Type B pancreatic cell (in vitro differentiated cells): ENCODE data around the gene RBM19. TPM values are rescaled to one million over a fixed set of nuclear protein-coding genes. Genes with fewer than 3 reads are reported as not detected.

Source experiments
- DNase-seq: peaks from one replicate; pipeline ENCODE4 v3.0.0; 2021; ENCODE audit warnings: mixed read lengths; ENCODE audit not compliant: unreplicated experiment; ENCODE audit errors: extremely low spot score
- H3K27ac Mint-ChIP-seq: 2 replicates; pipeline ENCODE4 v1.8.0; 2021; ENCODE audit warnings: mild to moderate bottlenecking, mixed read lengths
- H3K27me3 Mint-ChIP-seq: 2 replicates; pipeline ENCODE4 v1.8.0; 2021; ENCODE audit warnings: mixed read lengths
- H3K36me3 Mint-ChIP-seq: 2 replicates; pipeline ENCODE4 v1.8.0; 2021; ENCODE audit warnings: mixed read lengths
- H3K4me1 Mint-ChIP-seq: one replicate; pipeline ENCODE4 v1.8.0; 2021; ENCODE audit warnings: mixed read lengths; ENCODE audit not compliant: unreplicated experiment
- H3K4me3 Mint-ChIP-seq: 2 replicates; pipeline ENCODE4 v1.8.0; 2021; ENCODE audit warnings: mild to moderate bottlenecking, mixed read lengths
- H3K9me3 Mint-ChIP-seq: 2 replicates; pipeline ENCODE4 v1.8.0; 2021; ENCODE audit warnings: mixed read lengths
- total RNA-seq: library from RNA; stranded (reverse); gene quantifications from 2 replicates; pipeline ENCODE4 v1.2.1, GENCODE V29; 2021; ENCODE audit warnings: low replicate concordance
- TF ChIP-seq, protein P1 (sequence below): fragments of 200-600 bp; sonication (generic); conservative IDR thresholded peaks from 2 replicates; pipeline ENCODE4 v1.5.0; 2021; ENCODE audit warnings: antibody characterized with exemption, mild to moderate bottlenecking

RBM19 gene
- total RNA-seq, 1 donor from 2014 or later: 37.8 TPM

DNA sequence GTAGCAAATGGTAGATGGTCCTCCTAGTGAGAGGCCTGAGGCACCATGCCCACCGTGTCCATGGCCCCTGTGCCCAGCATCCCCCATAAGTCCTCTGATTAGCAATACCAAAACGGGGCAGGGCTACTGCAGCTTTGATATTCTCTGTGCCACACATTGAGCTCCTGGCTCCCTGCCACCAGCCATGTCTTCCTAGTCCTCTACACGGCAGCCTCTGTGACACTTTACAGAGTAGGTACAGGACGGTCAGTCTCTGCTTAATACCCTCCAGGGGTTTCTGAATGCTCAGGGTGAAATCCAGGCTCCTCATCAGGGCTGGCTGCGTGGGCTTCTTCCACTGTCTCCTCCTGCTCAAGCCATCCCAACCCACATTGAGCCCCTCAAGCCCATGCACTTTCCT lies 8.0 kb downstream of the RBM19 start:
- no peaks in the 10 kb centered on the region for H3K4me1 Mint-ChIP-seq
- H3K36me3 Mint-ChIP-seq: peaks cover 10% of the 10 kb centered on the region
- H3K27ac Mint-ChIP-seq: no peak overlapping the region

DNA sequence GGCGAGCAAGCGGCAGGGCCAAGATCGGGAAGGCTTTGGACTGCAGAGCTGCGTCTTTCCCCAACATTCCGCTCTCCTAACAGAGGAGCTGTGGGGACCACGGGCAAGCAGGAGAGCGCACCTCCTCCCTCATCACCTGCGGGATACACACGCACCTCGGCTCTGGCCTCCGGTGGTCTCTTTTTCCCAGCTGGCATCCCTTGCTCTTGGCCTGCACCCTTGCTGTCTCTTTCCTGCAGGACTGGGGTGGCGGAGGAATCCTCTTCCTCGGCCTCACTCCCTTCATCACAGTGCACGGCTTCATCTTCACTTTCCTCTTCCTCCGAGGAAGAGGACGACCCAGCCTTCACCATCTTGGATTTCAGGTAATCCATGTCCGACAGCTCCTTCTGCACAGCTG lies 8.5 kb downstream of the RBM19 start:
- Mint-ChIP-seq H3K27ac (no peak overlapping the region), H3K4me3 (no peak overlapping the region), H3K4me1 (no peaks in the 10 kb centered on the region), H3K36me3 (peaks cover 10% of the 10 kb centered on the region), H3K27me3 (no peaks in the 10 kb centered on the region), H3K9me3 (no peaks in the 10 kb centered on the region)
- TF ChIP-seq, protein P1, sequence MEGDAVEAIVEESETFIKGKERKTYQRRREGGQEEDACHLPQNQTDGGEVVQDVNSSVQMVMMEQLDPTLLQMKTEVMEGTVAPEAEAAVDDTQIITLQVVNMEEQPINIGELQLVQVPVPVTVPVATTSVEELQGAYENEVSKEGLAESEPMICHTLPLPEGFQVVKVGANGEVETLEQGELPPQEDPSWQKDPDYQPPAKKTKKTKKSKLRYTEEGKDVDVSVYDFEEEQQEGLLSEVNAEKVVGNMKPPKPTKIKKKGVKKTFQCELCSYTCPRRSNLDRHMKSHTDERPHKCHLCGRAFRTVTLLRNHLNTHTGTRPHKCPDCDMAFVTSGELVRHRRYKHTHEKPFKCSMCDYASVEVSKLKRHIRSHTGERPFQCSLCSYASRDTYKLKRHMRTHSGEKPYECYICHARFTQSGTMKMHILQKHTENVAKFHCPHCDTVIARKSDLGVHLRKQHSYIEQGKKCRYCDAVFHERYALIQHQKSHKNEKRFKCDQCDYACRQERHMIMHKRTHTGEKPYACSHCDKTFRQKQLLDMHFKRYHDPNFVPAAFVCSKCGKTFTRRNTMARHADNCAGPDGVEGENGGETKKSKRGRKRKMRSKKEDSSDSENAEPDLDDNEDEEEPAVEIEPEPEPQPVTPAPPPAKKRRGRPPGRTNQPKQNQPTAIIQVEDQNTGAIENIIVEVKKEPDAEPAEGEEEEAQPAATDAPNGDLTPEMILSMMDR: no peak
- DNase-seq: no peak

More for the DNA sequence above, 8.0 kb downstream of the RBM19 start:
- TF ChIP-seq, protein P1: no peak
- Mint-ChIP-seq H3K27me3 (no peaks in the 10 kb centered on the region), H3K4me3 (no peak overlapping the region), H3K9me3 (no peaks in the 10 kb centered on the region)
- no peak for DNase-seq

DNA sequence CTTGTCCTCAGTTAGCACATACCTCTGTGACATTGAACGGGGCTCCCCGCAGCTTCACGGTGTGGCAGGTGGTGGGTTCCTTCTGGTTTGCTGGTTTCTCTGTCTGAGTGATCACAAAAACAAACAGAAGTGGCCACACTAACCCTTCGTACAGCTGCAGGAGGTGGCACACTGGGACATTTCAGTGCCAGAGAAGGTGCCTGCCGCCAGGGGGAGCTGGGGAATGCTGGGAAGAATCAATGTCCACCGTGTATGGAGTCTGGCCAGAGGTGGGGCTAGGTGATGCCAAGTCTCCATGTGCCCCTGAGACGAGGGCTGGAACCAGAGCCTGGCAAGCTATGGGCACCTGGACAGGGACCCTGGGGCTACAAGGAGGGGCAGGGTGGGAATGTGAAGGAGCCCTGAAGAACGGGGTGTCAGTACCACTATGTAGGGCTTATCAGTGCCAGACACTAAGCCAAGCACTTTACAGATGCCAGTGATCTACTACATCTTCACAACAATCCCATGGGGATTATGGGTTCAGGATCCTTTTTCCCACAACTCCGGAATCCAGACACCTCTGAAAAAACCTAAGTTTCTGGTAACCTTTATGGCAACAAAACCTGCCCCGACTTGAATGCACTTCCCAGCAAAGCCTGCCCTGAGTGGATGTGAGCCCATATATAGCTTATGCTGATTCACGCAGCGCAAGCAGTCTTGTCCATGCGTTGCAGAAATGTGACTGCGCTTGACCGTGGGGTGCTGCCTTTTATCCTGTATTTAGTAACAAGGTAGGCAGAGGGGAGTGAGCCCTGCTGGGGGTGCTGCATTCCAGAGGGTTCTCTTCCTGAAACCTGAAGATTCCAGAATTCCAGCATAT lies 10.8 kb downstream of the RBM19 start:
- no peaks in the 10 kb centered on the region for H3K4me1 Mint-ChIP-seq
- TF ChIP-seq, protein P1: peak; percentile 65
- no peaks in the 10 kb centered on the region for H3K27me3 Mint-ChIP-seq
- H3K9me3 Mint-ChIP-seq: no peaks in the 10 kb centered on the region
- no peak for DNase-seq
- no peak overlapping the region for H3K4me3 Mint-ChIP-seq
- peaks cover 10% of the 10 kb centered on the region for H3K36me3 Mint-ChIP-seq
- no peak overlapping the region for H3K27ac Mint-ChIP-seq

DNA sequence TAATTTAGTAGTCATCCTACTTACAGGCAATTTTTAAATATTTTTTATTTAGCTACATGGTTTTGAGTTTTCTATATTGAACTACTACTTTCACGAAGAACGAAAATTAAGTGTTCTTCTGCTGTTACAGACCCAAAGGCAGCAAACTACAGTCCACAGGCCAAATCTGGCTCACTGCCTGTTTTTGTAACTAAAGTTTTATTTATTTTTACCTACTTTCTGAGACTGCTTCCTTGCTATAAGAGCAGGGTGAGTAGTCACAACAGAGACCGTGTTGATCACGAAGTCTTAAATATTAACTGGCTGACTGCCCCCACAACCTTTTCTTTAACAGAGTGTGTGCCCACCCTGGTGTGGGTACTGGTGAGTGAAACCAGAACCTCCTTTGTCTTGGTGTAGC lies 11.6 kb downstream of the RBM19 start:
- TF ChIP-seq, protein P1: no peak
- DNase-seq: no peak
- H3K27me3 Mint-ChIP-seq: no peaks in the 10 kb centered on the region
- H3K27ac Mint-ChIP-seq: no peak overlapping the region
- no peaks in the 10 kb centered on the region for H3K9me3 Mint-ChIP-seq
- H3K4me1 Mint-ChIP-seq: no peaks in the 10 kb centered on the region
- H3K36me3 Mint-ChIP-seq: peaks cover 10% of the 10 kb centered on the region
- no peak overlapping the region for H3K4me3 Mint-ChIP-seq

DNA sequence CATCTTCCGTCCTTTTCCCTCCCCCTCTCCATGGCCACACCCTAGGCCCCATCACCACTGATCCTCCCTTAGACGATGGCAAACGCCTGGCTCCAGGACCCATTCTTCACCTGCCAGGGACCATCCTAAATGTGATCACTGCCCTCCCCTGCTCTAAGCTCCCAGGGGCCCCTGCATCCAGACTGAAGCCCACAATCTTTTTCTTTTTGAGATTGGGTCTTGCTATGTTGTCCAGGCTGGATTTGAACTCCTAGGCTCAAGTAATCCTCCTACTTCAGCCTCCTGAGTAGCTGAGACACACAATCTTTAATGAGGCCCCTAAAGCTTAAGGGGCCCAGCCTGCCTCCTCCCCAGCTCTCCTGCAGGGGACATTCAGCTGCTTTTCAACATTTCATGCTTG lies 15.3 kb downstream of the RBM19 start:
- H3K27ac Mint-ChIP-seq: no peak overlapping the region
- no peaks in the 10 kb centered on the region for H3K4me1 Mint-ChIP-seq
- DNase-seq: no peak
- H3K9me3 Mint-ChIP-seq: no peaks in the 10 kb centered on the region
- TF ChIP-seq, protein P1: no peak
- peaks cover 5% of the 10 kb centered on the region for H3K36me3 Mint-ChIP-seq
- no peaks in the 10 kb centered on the region for H3K27me3 Mint-ChIP-seq
- H3K4me3 Mint-ChIP-seq: no peak overlapping the region
